CD14-positive monocyte (primary cell): Measurements from ENCODE around the gene GPR37. TPM values are rescaled to one million over a fixed set of nuclear protein-coding genes. Genes with fewer than 3 reads are reported as not detected.

Experiments used
- DNase-seq, 3 donors: peaks; one replicate each; pipeline ENCODE4 v3.0.0-alpha.2; 2011 to 2022
- H2AFZ ChIP-seq: 2 replicates; pipeline ENCODE4 v1.6.0; 2012; ENCODE audit warnings: mild to moderate bottlenecking, low read depth, low read length, inconsistent platforms; ENCODE audit not compliant: insufficient read depth, poor library complexity, severe bottlenecking
- H3K27ac ChIP-seq, 2 donors: 1 replicate in 1 of 2; 2 replicates in 1 of 2; pipeline ENCODE4 v1.5.1; 2012 to 2013; ENCODE audit warnings: low read length in 2 of 2, control low read depth in 1 of 2, inconsistent platforms in 1 of 2, low read depth in 1 of 2, mild to moderate bottlenecking in 1 of 2
- H3K27me3 ChIP-seq, 2 donors: one replicate each; pipeline versions ENCODE4 v1.6.0 to v1.6.1; 2011 to 2013; ENCODE audit warnings: low read length in 2 of 2; ENCODE audit not compliant: control insufficient read depth in 2 of 2, insufficient read depth in 2 of 2
- H3K36me3 ChIP-seq, 2 donors: replicated peaks in 1 of 2; 1 replicate in 1 of 2; 2 replicates in 1 of 2; pipeline versions ENCODE4 v1.5.1 to v1.6.1; 2012 to 2013; ENCODE audit warnings: low read length in 2 of 2, control low read depth in 1 of 2, inconsistent platforms in 1 of 2, mild to moderate bottlenecking in 1 of 2; ENCODE audit not compliant: insufficient read depth in 2 of 2, control insufficient read depth in 1 of 2
- H3K4me1 ChIP-seq, 2 donors: 1 replicate in 1 of 2; 2 replicates in 1 of 2; pipeline versions ENCODE4 v1.5.1 to v1.6.1; 2012 to 2013; ENCODE audit warnings: low read length in 2 of 2, control low read depth in 1 of 2, inconsistent platforms in 1 of 2, mild to moderate bottlenecking in 1 of 2, moderate library complexity in 1 of 2; ENCODE audit not compliant: insufficient read depth in 2 of 2, control insufficient read depth in 1 of 2
- H3K4me2 ChIP-seq: replicated peaks from 2 replicates; pipeline ENCODE3; 2012; ENCODE audit warnings: low read length, moderate library complexity, mild to moderate bottlenecking; ENCODE audit not compliant: poor library complexity, severe bottlenecking; ENCODE audit errors: extremely low read depth
- H3K4me3 ChIP-seq, 3 experiments: fragments of 200-600 bp in 1 of 3; sonication (generic) in 1 of 3; replicated peaks in 1 of 3; 1 replicate in 2 of 3; 2 replicates in 1 of 3; pipeline ENCODE4 v1.5.1; 2011 to 2013; ENCODE audit warnings: low read length in 3 of 3, mild to moderate bottlenecking in 3 of 3, control low read depth in 2 of 3, low read depth in 2 of 3, inconsistent platforms in 1 of 3, moderate library complexity in 1 of 3
- H3K79me2 ChIP-seq: 2 replicates; pipeline ENCODE4 v1.6.0; 2012; ENCODE audit warnings: mild to moderate bottlenecking, control low read depth, inconsistent platforms, low read length, moderate library complexity; ENCODE audit not compliant: insufficient read depth
- H3K9ac ChIP-seq: 2 replicates; pipeline ENCODE4 v1.6.0; 2017; ENCODE audit warnings: low read length, mild to moderate bottlenecking; ENCODE audit not compliant: insufficient read depth, poor library complexity, severe bottlenecking
- H3K9me3 ChIP-seq, 2 donors: replicated peaks in 1 of 2; 1 replicate in 1 of 2; 2 replicates in 1 of 2; pipeline versions ENCODE4 v1.5.1 to v1.6.1; 2012 to 2013; ENCODE audit warnings: low read length in 2 of 2, control low read depth in 1 of 2; ENCODE audit not compliant: control insufficient read depth in 1 of 2, insufficient read depth in 1 of 2
- H4K20me1 ChIP-seq: 2 replicates; pipeline ENCODE4 v1.6.0; 2012; ENCODE audit warnings: mild to moderate bottlenecking, low read length, control low read depth, moderate library complexity; ENCODE audit not compliant: insufficient read depth
- H3K27ac Mint-ChIP-seq, 7 donors: one replicate each; pipeline ENCODE4 v1.8.0; 2020; ENCODE audit warnings: mild to moderate bottlenecking in 7 of 7, mixed read lengths in 7 of 7, moderate library complexity in 6 of 7, inconsistent platforms in 2 of 7
- H3K27me3 Mint-ChIP-seq, 3 donors: one replicate each; pipeline ENCODE4 v1.8.0; 2021 to 2022; ENCODE audit warnings: low read depth in 3 of 3, mild to moderate bottlenecking in 3 of 3, mixed read lengths in 3 of 3, moderate library complexity in 3 of 3, inconsistent platforms in 1 of 3
- H3K36me3 Mint-ChIP-seq, 2 donors: one replicate each; pipeline ENCODE4 v1.8.0; 2020; ENCODE audit warnings: mixed read lengths in 2 of 2, inconsistent platforms in 1 of 2, mild to moderate bottlenecking in 1 of 2
- H3K4me1 Mint-ChIP-seq: one replicate; pipeline ENCODE4 v1.8.0; 2020; ENCODE audit warnings: mild to moderate bottlenecking, mixed read lengths
- H3K4me3 Mint-ChIP-seq, 2 donors: one replicate each; pipeline ENCODE4 v1.8.0; 2020; ENCODE audit warnings: mild to moderate bottlenecking in 2 of 2, mixed read lengths in 2 of 2, moderate library complexity in 1 of 2
- H3K9me3 Mint-ChIP-seq, 7 donors: one replicate each; pipeline ENCODE4 v1.8.0; 2020 to 2022; ENCODE audit warnings: mixed read lengths in 7 of 7, mild to moderate bottlenecking in 6 of 7, moderate library complexity in 6 of 7, inconsistent platforms in 2 of 7
- CTCF ChIP-seq: fragments of 200-600 bp; IDR thresholded peaks from one replicate; pipeline ENCODE4 v1.8.0; 2022; ENCODE audit warnings: antibody characterized with exemption, mild to moderate bottlenecking
- WGBS: methylation state at CpG from one replicate; pipeline ENCODE4 v1.1.5; 2013; ENCODE audit warnings: missing lambda C conversion rate; ENCODE audit not compliant: insufficient coverage; 5-methylcytosine and 5-hydroxymethylcytosine counted together
- intact Hi-C, 2 donors: fragments of 100-400 bp; cut with micrococcal nuclease; formaldehyde crosslinking; loops; one replicate each; pipeline versions ENCODE4 v1.15.0 to v1.15.1; 2023
- polyA plus RNA-seq, 3 donors: library from polyadenylated mRNA; depleted of rRNA in 1 of 3; unstranded in 2 of 3; stranded (reverse) in 1 of 3; fragments of 300-500 nt in 2 of 3; fragments of >200 nt in 1 of 3; fragmentation: Illumina TruSeq in 2 of 3; gene quantifications; 1 replicate in 2 of 3; 2 replicates in 1 of 3; pipeline ENCODE4 v1.2.3, GENCODE V29; 2012 to 2021

Gene GPR37
- polyA plus RNA-seq, 3 donors: not detected

- Mint-ChIP-seq H3K4me1 (no peaks in the 10 kb centered on the region), H3K27ac (no peak overlapping the region), H3K36me3 (no peaks in the 10 kb centered on the region), H3K4me3 (no peak overlapping the region), H3K27me3 (peaks cover 0 to 2% (median 2%) of the 10 kb centered on the region in 3 donors), H3K9me3 (peaks cover 0 to 5% (median 0%) of the 10 kb centered on the region in 7 donors)
- TF ChIP-seq CTCF: no peak
- no CpG with 5 or more reads among the region's 5 CpGs for WGBS
- no peak overlapping the region for H3K4me3 ChIP-seq
- no peaks in the 10 kb centered on the region for H3K27me3 ChIP-seq
- no peak overlapping the region for H3K9ac ChIP-seq
- H4K20me1 ChIP-seq: no peaks in the 10 kb centered on the region
- no peak overlapping the region for H3K27ac ChIP-seq
- no peaks in the 10 kb centered on the region for H3K9me3 ChIP-seq
- no peak overlapping the region for H3K4me2 ChIP-seq
- intact Hi-C loops: no loop called here
- no peaks in the 10 kb centered on the region for H3K4me1 ChIP-seq
- no peaks in the 10 kb centered on the region for H3K79me2 ChIP-seq
- no peak overlapping the region for H2AFZ ChIP-seq
- H3K36me3 ChIP-seq: no peaks in the 10 kb centered on the region
- no peak for DNase-seq
Measured at GRCh38 chr7:124724079-124724478, 41.5 kb downstream of the GPR37 start.

- H3K4me3 Mint-ChIP-seq: no peak overlapping the region
- H3K79me2 ChIP-seq: no peaks in the 10 kb centered on the region
- no peak overlapping the region for H3K27ac Mint-ChIP-seq
- H3K36me3 ChIP-seq: no peaks in the 10 kb centered on the region
- no peak overlapping the region for H3K4me3 ChIP-seq
- peaks cover 0 to 5% (median 0%) of the 10 kb centered on the region in 7 donors for H3K9me3 Mint-ChIP-seq
- no peak for TF ChIP-seq CTCF
- H3K4me1 ChIP-seq: no peaks in the 10 kb centered on the region
- no peaks in the 10 kb centered on the region for H3K27me3 ChIP-seq
- intact Hi-C loops: no loop called here
- no peak overlapping the region for H3K27ac ChIP-seq
- H3K9ac ChIP-seq: no peak overlapping the region
- DNase-seq: no peak
- no peak overlapping the region for H2AFZ ChIP-seq
- no peaks in the 10 kb centered on the region for H3K4me1 Mint-ChIP-seq
- H3K4me2 ChIP-seq: no peak overlapping the region
- H3K9me3 ChIP-seq: no peaks in the 10 kb centered on the region
- H3K36me3 Mint-ChIP-seq: no peaks in the 10 kb centered on the region
- H4K20me1 ChIP-seq: no peaks in the 10 kb centered on the region
- H3K27me3 Mint-ChIP-seq: peaks cover 0 to 2% (median 2%) of the 10 kb centered on the region in 3 donors
- 80% methylated on average over 1 of the region's 2 CpGs for WGBS
Measured at GRCh38 chr7:124723012-124723411, 42.6 kb downstream of the GPR37 start.
